H9 (cell line): ENCODE data around the gene ASTN2. TPM values are rescaled to one million over a fixed set of nuclear protein-coding genes. Genes with fewer than 3 reads are reported as not detected.
A peak's percentile ranks its signal among the peaks of the same experiment; 100 is the strongest.

ENCODE experiments used
- DNase-seq: peaks from one replicate; pipeline ENCODE4 v3.0.0-alpha.2; 2017
- H2AFZ ChIP-seq: one replicate; pipeline ENCODE4 v1.6.1; 2013; ENCODE audit warnings: mild to moderate bottlenecking, low read length, control low read depth, moderate library complexity
- H2AK5ac ChIP-seq: 2 replicates; pipeline ENCODE4 v1.6.1; 2013; ENCODE audit warnings: low read length, control low read depth, mixed read lengths; ENCODE audit not compliant: insufficient read length
- H2BK120ac ChIP-seq: one replicate; pipeline ENCODE4 v1.6.1; 2013; ENCODE audit warnings: low read depth, mild to moderate bottlenecking, low read length, control low read depth, inconsistent platforms; ENCODE audit not compliant: poor library complexity, severe bottlenecking
- H2BK12ac ChIP-seq: 2 replicates; pipeline ENCODE4 v1.6.1; 2013; ENCODE audit warnings: low read length, control low read depth, mixed read lengths, low read depth; ENCODE audit not compliant: insufficient read length
- H2BK15ac ChIP-seq: 2 replicates; pipeline ENCODE4 v1.6.1; 2013; ENCODE audit warnings: low read depth, low read length, control low read depth
- H2BK20ac ChIP-seq: one replicate; pipeline ENCODE4 v1.6.1; 2013; ENCODE audit warnings: low read depth, mild to moderate bottlenecking, low read length, control low read depth, inconsistent platforms; ENCODE audit not compliant: poor library complexity, severe bottlenecking
- H2BK5ac ChIP-seq: 2 replicates; pipeline ENCODE4 v1.6.1; 2013; ENCODE audit warnings: low read length, control low read depth, mixed read lengths; ENCODE audit not compliant: insufficient read length
- H3K14ac ChIP-seq: 2 replicates; pipeline ENCODE4 v1.6.1; 2013; ENCODE audit warnings: low read length, control low read depth; ENCODE audit not compliant: insufficient read depth
- H3K18ac ChIP-seq: 2 replicates; pipeline ENCODE4 v1.6.1; 2013; ENCODE audit warnings: low read depth, mild to moderate bottlenecking, mixed read lengths, low read length, control low read depth; ENCODE audit not compliant: insufficient read length
- H3K23ac ChIP-seq: 2 replicates; pipeline ENCODE4 v1.6.1; 2013; ENCODE audit warnings: low read length, control low read depth, mixed read lengths, low read depth; ENCODE audit not compliant: insufficient read length
- H3K23me2 ChIP-seq: 2 replicates; pipeline ENCODE4 v1.6.1; 2013; ENCODE audit warnings: low read depth, mild to moderate bottlenecking, mixed read lengths, low read length, control low read depth; ENCODE audit not compliant: insufficient read length, poor library complexity, severe bottlenecking
- H3K27ac ChIP-seq: 2 replicates; pipeline ENCODE4 v1.5.1; 2013; ENCODE audit warnings: low read length, control low read depth, mixed read lengths, low read depth; ENCODE audit not compliant: insufficient read length
- H3K27me3 ChIP-seq: 2 replicates; pipeline ENCODE4 v1.6.1; 2013; ENCODE audit warnings: low read length, control low read depth, inconsistent platforms; ENCODE audit not compliant: insufficient read depth
- H3K4ac ChIP-seq: 2 replicates; pipeline ENCODE4 v1.6.1; 2013; ENCODE audit warnings: low read depth, mild to moderate bottlenecking, control low read depth, inconsistent platforms, low read length, moderate library complexity
- H3K4me1 ChIP-seq: 2 replicates; pipeline ENCODE4 v1.6.1; 2013; ENCODE audit warnings: low read length, control low read depth, inconsistent platforms; ENCODE audit not compliant: insufficient read depth
- H3K4me2 ChIP-seq: 2 replicates; pipeline ENCODE4 v1.6.1; 2013; ENCODE audit warnings: low read length, control low read depth, mixed read lengths; ENCODE audit not compliant: insufficient read length, insufficient read depth
- H3K56ac ChIP-seq: 2 replicates; pipeline ENCODE4 v1.6.1; 2013; ENCODE audit warnings: low read depth, mild to moderate bottlenecking, mixed read lengths, low read length, control low read depth; ENCODE audit not compliant: insufficient read length
- H3K79me1 ChIP-seq: 2 replicates; pipeline ENCODE4 v1.6.1; 2013; ENCODE audit warnings: low read depth, mild to moderate bottlenecking, moderate library complexity, low read length, control low read depth, inconsistent platforms; ENCODE audit not compliant: insufficient read depth, poor library complexity, severe bottlenecking
- H3K79me2 ChIP-seq: 2 replicates; pipeline ENCODE4 v1.6.1; 2013; ENCODE audit warnings: low read length, control low read depth, inconsistent platforms; ENCODE audit not compliant: insufficient read depth
- H3K9ac ChIP-seq: 2 replicates; pipeline ENCODE4 v1.6.1; 2013; ENCODE audit warnings: low read length, control low read depth, mixed read lengths; ENCODE audit not compliant: insufficient read length; ENCODE audit errors: extremely low read depth
- H3K9me3 ChIP-seq: one replicate; pipeline ENCODE4 v1.6.1; 2013; ENCODE audit warnings: low read depth, low read length, inconsistent platforms; ENCODE audit not compliant: control insufficient read depth
- H3T11ph ChIP-seq: one replicate; pipeline ENCODE4 v1.6.1; 2013; ENCODE audit warnings: mild to moderate bottlenecking, low read length, control low read depth, inconsistent platforms
- H4K20me1 ChIP-seq: one replicate; pipeline ENCODE4 v1.6.1; 2013; ENCODE audit not compliant: control insufficient read depth, insufficient read length, insufficient read depth
- H4K5ac ChIP-seq: 2 replicates; pipeline ENCODE4 v1.6.1; 2013; ENCODE audit warnings: low read depth, mild to moderate bottlenecking, mixed read lengths, low read length, control low read depth; ENCODE audit not compliant: insufficient read length
- H4K8ac ChIP-seq: replicated peaks from 2 replicates; pipeline ENCODE4 v1.6.1; 2013; ENCODE audit warnings: low read length, control low read depth, mixed read lengths, low read depth; ENCODE audit not compliant: insufficient read length
- H4K91ac ChIP-seq: 2 replicates; pipeline ENCODE4 v1.6.1; 2013; ENCODE audit warnings: low read depth, mild to moderate bottlenecking, moderate library complexity, mixed read lengths, low read length, control low read depth; ENCODE audit not compliant: insufficient read length
- H3K27ac Mint-ChIP-seq, 3 experiments: 2 replicates in 2 of 3; 3 replicates in 1 of 3; pipeline ENCODE4 v1.8.0; 2020 to 2021; ENCODE audit warnings: mixed read lengths in 3 of 3, mild to moderate bottlenecking in 1 of 3, moderate library complexity in 1 of 3
- H3K27me3 Mint-ChIP-seq: 2 replicates; pipeline ENCODE4 v1.8.0; 2021; ENCODE audit warnings: low read depth, mild to moderate bottlenecking, moderate library complexity, mixed read lengths
- H3K36me3 Mint-ChIP-seq, 3 experiments: 2 replicates in 2 of 3; 3 replicates in 1 of 3; pipeline ENCODE4 v1.8.0; 2020 to 2021; ENCODE audit warnings: low read depth in 3 of 3, mixed read lengths in 3 of 3; ENCODE audit not compliant: insufficient read depth in 1 of 3
- H3K4me1 Mint-ChIP-seq, 2 experiments: 2 replicates each; pipeline ENCODE4 v1.8.0; 2020; ENCODE audit warnings: mixed read lengths in 2 of 2
- H3K4me3 Mint-ChIP-seq, 2 experiments: 2 replicates in 1 of 2; 3 replicates in 1 of 2; pipeline ENCODE4 v1.8.0; 2020 to 2021; ENCODE audit warnings: mild to moderate bottlenecking in 2 of 2, mixed read lengths in 2 of 2, moderate library complexity in 1 of 2
- H3K9me3 Mint-ChIP-seq, 2 experiments: 2 replicates in 1 of 2; 3 replicates in 1 of 2; pipeline ENCODE4 v1.8.0; 2020; ENCODE audit warnings: mild to moderate bottlenecking in 2 of 2, mixed read lengths in 2 of 2, moderate library complexity in 1 of 2
- CTCF ChIP-seq: fragments of 200-600 bp; sonication (generic); conservative IDR thresholded peaks from 3 replicates; pipeline ENCODE4 v1.8.0; 2021; ENCODE audit warnings: antibody characterized with exemption, mild to moderate bottlenecking
- WGBS: extraction: QIAGEN DNeasy Blood & Tissue Kit; methylation state at CpG from one replicate; pipeline ENCODE4 v1.1.7; 2013; ENCODE audit warnings: missing lambda C conversion rate, low lambda C conversion rate, mixed read lengths; ENCODE audit not compliant: insufficient read length; ENCODE audit errors: extremely low coverage; 5-methylcytosine and 5-hydroxymethylcytosine counted together
- total RNA-seq: library from RNA; stranded (reverse); gene quantifications from 2 replicates; pipeline ENCODE4 v1.2.1, GENCODE V29; 2021

ASTN2 gene
- total RNA-seq, 1 experiment from 2014 or later, result 9.7 TPM

- peaks cover 2% of the 10 kb centered on the region for H3K27me3 Mint-ChIP-seq
- TF ChIP-seq CTCF, result no peak
- Histone ChIP-seq H3K27ac (no peak overlapping the region), H3K9ac (no peak overlapping the region), H3K27me3 (no peaks in the 10 kb centered on the region), H2AK5ac (no peak overlapping the region), H3K14ac (no peak overlapping the region), H2BK120ac (no peak overlapping the region), H2BK12ac (no peak overlapping the region), H3K79me2 (no peaks in the 10 kb centered on the region), H4K5ac (no peak overlapping the region), H3K4me2 (no peak overlapping the region), H3K18ac (no peak overlapping the region), H2AFZ (no peak overlapping the region), H4K8ac (no peak overlapping the region), H4K91ac (no peak overlapping the region), H3K9me3 (no peaks in the 10 kb centered on the region), H3K23me2 (no peaks in the 10 kb centered on the region), H2BK20ac (no peak overlapping the region), H2BK5ac (no peak overlapping the region), H3K4ac (no peak overlapping the region), H3K4me1 (peaks cover 2% of the 10 kb centered on the region; the same call in 1 of the 2 replicates), H3K23ac (no peak overlapping the region), H2BK15ac (no peak overlapping the region), H3K79me1 (no peaks in the 10 kb centered on the region), H3T11ph (no peak overlapping the region), H4K20me1 (no peaks in the 10 kb centered on the region), H3K56ac (no peak overlapping the region)
- H3K4me1 Mint-ChIP-seq, result peaks cover 15 to 18% of the 10 kb centered on the region in 2 experiments
- H3K9me3 Mint-ChIP-seq, result no peaks in the 10 kb centered on the region
- H3K36me3 Mint-ChIP-seq, result no peaks in the 10 kb centered on the region
- H3K4me3 Mint-ChIP-seq, result no peak overlapping the region
- WGBS, result no CpG with 5 or more reads among the region's 2 CpGs
- DNase-seq, result no peak
- H3K27ac Mint-ChIP-seq, result peak overlapping the region in 1 of 3 experiments; percentile 19; a peak in 1 of 7 replicates
Observed at GRCh38 chr9:117302487-117302886, 112.4 kb downstream of the ASTN2 start.
